Activated T-helper 2 cell treated with anti-CD3 and anti-CD28 coated beads, Interferon-gamma antibody, Interleukin-2, Interleukin-4, amounts not matched to agents 10 μg/mL and 5 μg/mL and 100 μg/mL, durations not matched to agents 14 hours and 24 hours and 36 hours (primary cell): ENCODE measurements around the gene CPOX. TPM values are rescaled to one million over a fixed set of nuclear protein-coding genes. Genes with fewer than 3 reads are reported as not detected.

Source experiments
- DNase-seq: peaks from one replicate; pipeline ENCODE4 v3.0.0; 2021; ENCODE audit warnings: low spot score
- H3K27ac Mint-ChIP-seq: one replicate; pipeline ENCODE4 v1.8.0; 2021; ENCODE audit warnings: mixed read lengths
- H3K27me3 Mint-ChIP-seq: one replicate; pipeline ENCODE4 v1.8.0; 2021; ENCODE audit warnings: low read depth, mixed read lengths
- H3K36me3 Mint-ChIP-seq: one replicate; pipeline ENCODE4 v1.8.0; 2021; ENCODE audit warnings: low read depth, mixed read lengths
- H3K4me1 Mint-ChIP-seq: one replicate; pipeline ENCODE4 v1.8.0; 2021; ENCODE audit warnings: low read depth, mixed read lengths
- H3K4me3 Mint-ChIP-seq: one replicate; pipeline ENCODE4 v1.8.0; 2021; ENCODE audit warnings: low read depth, mild to moderate bottlenecking, moderate library complexity, mixed read lengths
- H3K9me3 Mint-ChIP-seq: one replicate; pipeline ENCODE4 v1.8.0; 2021; ENCODE audit warnings: mixed read lengths
- intact Hi-C: fragments of 100-400 bp; cut with micrococcal nuclease; formaldehyde crosslinking; loops from one replicate; pipeline ENCODE4 v1.15.1; 2023
- total RNA-seq: library from RNA; stranded (reverse); gene quantifications from 2 replicates; pipeline ENCODE4 v1.2.3, GENCODE V29; 2022

Gene CPOX
- total RNA-seq, 1 donor from 2014 or later: 48.4 TPM

DNA sequence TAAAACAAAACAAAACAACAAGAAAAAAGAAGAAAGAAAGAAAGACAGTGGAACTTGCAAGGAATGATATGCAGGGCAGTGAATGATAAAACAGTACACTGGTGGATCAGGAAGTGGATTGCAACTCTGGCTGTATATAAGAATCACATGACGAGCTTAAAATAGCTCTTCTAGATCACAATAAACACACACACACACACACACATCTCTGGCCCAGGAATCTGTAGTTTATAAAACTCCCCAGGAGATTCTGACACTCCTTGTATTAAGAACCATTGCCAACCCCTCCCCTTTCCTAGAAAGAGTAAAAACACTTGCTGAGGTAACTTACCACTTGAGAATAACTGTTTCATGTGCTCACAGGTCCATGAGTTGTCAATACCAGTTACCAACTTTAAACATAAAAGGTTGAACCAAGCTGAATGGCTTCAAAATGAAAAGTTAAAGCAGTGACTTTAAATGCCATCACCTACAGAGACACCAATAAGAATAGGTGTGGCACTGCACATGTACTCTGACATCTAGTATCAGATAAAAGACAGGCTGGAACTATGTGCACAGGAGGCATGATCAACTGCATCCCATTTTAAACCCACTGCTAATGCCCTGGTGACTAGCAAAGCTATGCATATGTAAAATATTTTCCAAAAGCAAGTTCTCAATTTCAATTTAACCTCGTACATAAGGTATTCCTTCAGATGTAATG lies 3.9 kb downstream of the CPOX start:
- peaks cover 48% of the 10 kb centered on the region for H3K4me1 Mint-ChIP-seq
- peaks cover 64% of the 10 kb centered on the region for H3K36me3 Mint-ChIP-seq
- no peak overlapping the region for H3K4me3 Mint-ChIP-seq
- H3K27me3 Mint-ChIP-seq: no peaks in the 10 kb centered on the region
- no peak overlapping the region for H3K27ac Mint-ChIP-seq
- no peak for DNase-seq
- intact Hi-C loops: loop anchor here (5.0 to 10.0 kb wide), 4 partner anchors 195 to 405 kb away; partner anchors contain the start of gene DCBLD2
- H3K9me3 Mint-ChIP-seq: no peaks in the 10 kb centered on the region

- peaks cover 76% of the 10 kb centered on the region for H3K36me3 Mint-ChIP-seq
- H3K27me3 Mint-ChIP-seq: no peaks in the 10 kb centered on the region
- no peak overlapping the region for H3K27ac Mint-ChIP-seq
- intact Hi-C loops: no loop called here
- DNase-seq: no peak
- no peaks in the 10 kb centered on the region for H3K9me3 Mint-ChIP-seq
- no peak overlapping the region for H3K4me3 Mint-ChIP-seq
- H3K4me1 Mint-ChIP-seq: peaks cover 48% of the 10 kb centered on the region
Observed at GRCh38 chr3:98588065-98588464, 5.3 kb downstream of the CPOX start.

DNA sequence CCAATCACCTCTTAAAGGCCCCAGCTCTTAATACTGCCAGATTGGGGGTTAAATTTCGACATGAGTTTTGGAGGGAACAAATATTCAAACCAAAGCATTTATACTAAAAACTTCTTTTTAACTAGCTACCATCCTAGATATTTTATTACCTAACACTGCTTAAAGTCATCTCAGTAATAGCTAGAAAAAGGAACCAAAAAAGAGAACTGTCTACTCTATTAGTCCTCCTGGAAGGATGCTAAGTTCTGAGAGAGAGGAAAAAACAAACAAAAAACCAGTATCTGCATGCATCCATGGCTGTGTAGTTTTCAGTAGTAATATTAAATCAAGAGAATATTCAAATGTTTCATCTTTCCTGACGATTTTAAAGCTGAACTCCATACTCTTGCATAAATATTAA lies 5.8 kb downstream of the CPOX start:
- Mint-ChIP-seq H3K4me3 (no peak overlapping the region), H3K27ac (no peak overlapping the region), H3K36me3 (peaks cover 80% of the 10 kb centered on the region), H3K27me3 (no peaks in the 10 kb centered on the region), H3K9me3 (no peaks in the 10 kb centered on the region), H3K4me1 (peaks cover 49% of the 10 kb centered on the region)
- intact Hi-C loops: no loop called here
- DNase-seq: no peak

DNA sequence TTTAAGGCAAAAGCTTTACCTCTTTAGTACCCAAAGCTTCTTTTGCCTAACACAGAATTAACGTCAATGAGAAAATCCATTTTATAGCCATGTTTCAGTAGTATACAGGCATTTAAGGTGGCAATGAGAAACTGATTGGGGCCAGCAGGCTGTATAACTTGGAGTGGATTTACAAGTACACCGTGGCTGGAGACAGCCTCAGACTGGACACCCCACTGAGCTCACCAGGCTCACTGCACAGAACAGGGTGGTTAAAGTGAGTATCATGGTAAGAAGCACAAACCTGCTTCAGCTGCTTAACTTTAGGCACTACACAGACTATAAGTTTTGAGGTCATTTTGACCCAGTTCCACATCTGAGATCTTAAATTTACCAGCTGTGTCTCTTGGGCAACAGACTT lies 8.9 kb downstream of the CPOX start:
- peaks cover 43% of the 10 kb centered on the region for H3K4me1 Mint-ChIP-seq
- no peak for DNase-seq
- H3K36me3 Mint-ChIP-seq: peaks cover 84% of the 10 kb centered on the region
- no peaks in the 10 kb centered on the region for H3K27me3 Mint-ChIP-seq
- no peaks in the 10 kb centered on the region for H3K9me3 Mint-ChIP-seq
- no peak overlapping the region for H3K27ac Mint-ChIP-seq
- H3K4me3 Mint-ChIP-seq: no peak overlapping the region
- intact Hi-C loops: no loop called here

GRCh38 chr3:98583766-98584165 lies 9.6 kb downstream of the CPOX start:
- intact Hi-C loops: no loop called here
- DNase-seq: no peak
- Mint-ChIP-seq H3K9me3 (no peaks in the 10 kb centered on the region), H3K27me3 (no peaks in the 10 kb centered on the region), H3K27ac (no peak overlapping the region), H3K36me3 (peaks cover 82% of the 10 kb centered on the region), H3K4me3 (no peak overlapping the region), H3K4me1 (peaks cover 40% of the 10 kb centered on the region)

DNA sequence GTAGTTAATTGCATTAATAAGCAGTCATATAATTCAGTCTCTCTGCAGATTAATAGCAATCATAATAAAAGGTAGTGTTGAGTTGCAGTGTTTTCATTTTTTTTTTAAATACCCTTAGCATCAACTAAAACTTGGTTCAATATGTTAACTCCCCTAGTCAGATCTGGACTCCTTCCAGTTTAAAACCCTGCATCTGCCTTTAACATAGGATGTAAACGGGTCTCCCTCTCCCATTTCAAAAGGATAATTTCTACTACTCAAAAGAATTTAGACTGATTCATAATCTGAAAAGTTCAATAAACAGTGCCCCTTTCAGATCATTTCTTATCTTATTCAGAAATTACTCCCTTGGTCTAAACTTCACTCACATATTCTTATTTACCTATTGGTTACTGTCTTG lies 11.4 kb downstream of the CPOX start:
- Mint-ChIP-seq H3K9me3 (no peaks in the 10 kb centered on the region), H3K4me3 (no peak overlapping the region), H3K27ac (no peak overlapping the region), H3K27me3 (no peaks in the 10 kb centered on the region), H3K4me1 (peaks cover 51% of the 10 kb centered on the region), H3K36me3 (peaks cover 87% of the 10 kb centered on the region)
- intact Hi-C loops: no loop called here
- no peak for DNase-seq

DNA sequence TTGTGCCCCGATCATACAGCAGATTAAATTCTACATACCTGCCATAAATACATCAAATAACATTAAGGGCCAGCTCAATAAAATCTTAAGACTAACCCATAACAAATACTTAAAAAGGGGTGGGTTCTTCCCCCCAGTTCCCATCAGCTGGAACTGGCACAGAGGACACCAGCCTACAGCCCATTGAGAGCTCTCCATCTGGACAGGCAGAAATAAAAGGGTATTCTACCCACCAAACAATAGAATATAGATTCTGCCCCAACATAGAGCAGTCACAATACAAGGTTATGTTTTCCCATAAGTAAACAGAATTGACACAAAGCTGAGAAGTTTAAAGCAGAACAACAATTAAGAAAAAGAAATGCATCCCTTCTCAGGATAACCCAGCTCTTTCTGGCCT lies 11.9 kb downstream of the CPOX start:
- no peak for DNase-seq
- Mint-ChIP-seq H3K9me3 (no peaks in the 10 kb centered on the region), H3K27ac (no peak overlapping the region), H3K4me3 (no peak overlapping the region), H3K27me3 (no peaks in the 10 kb centered on the region), H3K4me1 (peaks cover 55% of the 10 kb centered on the region), H3K36me3 (peaks cover 90% of the 10 kb centered on the region)
- intact Hi-C loops: no loop called here

DNA sequence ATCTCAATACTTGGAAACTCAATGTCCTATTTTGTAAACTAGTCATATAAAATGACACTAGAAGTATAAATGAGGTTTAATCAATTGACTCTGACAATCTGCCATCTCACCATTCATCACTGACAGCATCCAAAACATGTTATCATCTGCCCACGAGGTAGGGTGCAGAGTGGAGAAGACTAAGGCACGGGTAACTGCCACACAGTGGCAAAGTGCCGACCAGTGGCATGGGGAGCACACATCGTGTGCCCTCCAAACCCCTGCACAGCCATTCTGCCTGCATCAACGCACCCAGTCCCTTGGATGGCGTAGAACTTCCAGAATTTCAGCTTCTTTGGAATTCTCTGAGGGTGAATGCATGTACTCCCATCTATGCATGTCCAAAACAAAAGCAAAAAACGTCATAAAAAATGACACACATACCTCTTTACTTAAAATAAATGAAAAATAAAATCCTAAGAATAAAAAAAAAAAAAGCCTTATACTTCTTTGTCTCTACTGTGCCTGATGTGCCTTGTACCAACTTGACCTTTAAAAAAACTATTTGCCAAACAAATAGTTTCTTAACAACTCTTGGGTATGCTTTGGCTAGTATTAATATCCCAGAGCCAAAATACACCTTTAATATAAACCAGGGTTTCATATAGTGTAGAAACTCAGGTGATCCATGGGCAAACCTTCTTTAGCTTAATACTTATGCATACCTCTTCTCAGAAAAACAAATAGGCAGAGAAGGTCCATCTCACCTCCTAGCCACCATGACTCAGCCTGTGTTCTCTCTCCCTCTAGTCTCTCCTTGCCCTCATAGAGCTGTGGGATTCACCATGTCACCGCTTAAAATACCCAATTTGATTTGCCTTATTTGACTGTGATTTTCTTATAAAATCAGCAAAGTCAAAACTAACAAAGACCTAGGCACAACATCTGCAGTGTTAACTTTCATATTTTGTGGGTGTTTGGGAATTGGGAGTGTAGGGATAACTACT lies 12.7 kb downstream of the CPOX start:
- no peak for DNase-seq
- no peaks in the 10 kb centered on the region for H3K27me3 Mint-ChIP-seq
- H3K4me1 Mint-ChIP-seq: peaks cover 53% of the 10 kb centered on the region
- H3K27ac Mint-ChIP-seq: no peak overlapping the region
- H3K4me3 Mint-ChIP-seq: no peak overlapping the region
- H3K9me3 Mint-ChIP-seq: peaks cover 3% of the 10 kb centered on the region
- H3K36me3 Mint-ChIP-seq: peaks cover 88% of the 10 kb centered on the region
- intact Hi-C loops: no loop called here

- Mint-ChIP-seq H3K9me3 (peaks cover 3% of the 10 kb centered on the region), H3K4me3 (no peak overlapping the region), H3K4me1 (peaks cover 60% of the 10 kb centered on the region), H3K36me3 (peaks cover 71% of the 10 kb centered on the region), H3K27me3 (no peaks in the 10 kb centered on the region), H3K27ac (peak overlapping the region; percentile 55)
- no peak for DNase-seq
- intact Hi-C loops: no loop called here
Observed at GRCh38 chr3:98577178-98577895, 16.1 kb downstream of the CPOX start.

DNA sequence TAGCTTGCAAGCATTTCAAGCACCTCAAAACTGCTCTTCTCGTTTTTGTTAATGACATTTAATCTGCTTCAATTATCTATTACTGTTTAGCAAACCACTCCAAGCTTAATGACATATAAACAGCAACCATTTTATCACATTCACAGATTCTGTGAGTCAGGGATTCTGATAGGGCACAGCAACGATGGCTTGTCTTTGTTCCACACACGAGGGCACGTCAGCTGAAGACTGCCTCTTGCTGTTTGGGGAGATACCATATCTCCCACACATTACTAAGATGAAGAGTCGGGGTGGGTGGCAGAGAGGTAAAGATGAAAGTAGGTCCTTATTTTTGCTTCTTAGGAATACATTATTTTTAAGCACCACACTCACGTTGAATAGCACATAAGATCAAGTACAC lies 19.3 kb downstream of the CPOX start:
- Mint-ChIP-seq H3K4me1 (peaks cover 60% of the 10 kb centered on the region), H3K27ac (peak overlapping the region; percentile 80), H3K27me3 (no peaks in the 10 kb centered on the region), H3K9me3 (peaks cover 10% of the 10 kb centered on the region), H3K36me3 (peaks cover 50% of the 10 kb centered on the region), H3K4me3 (peak overlapping the region; percentile 37)
- DNase-seq: no peak
- intact Hi-C loops: loop anchor here (1.0 to 5.0 kb wide), 3 partner anchors 9 to 247 kb away; no protein-coding TSS in a partner anchor

- no peak for DNase-seq
- Mint-ChIP-seq H3K27ac (peak overlapping the region; percentile 71), H3K4me1 (peaks cover 57% of the 10 kb centered on the region), H3K27me3 (no peaks in the 10 kb centered on the region), H3K4me3 (peak overlapping the region; percentile 47), H3K36me3 (peaks cover 47% of the 10 kb centered on the region), H3K9me3 (peaks cover 17% of the 10 kb centered on the region)
- intact Hi-C loops: loop anchor here (2.0 to 5.0 kb wide), 4 partner anchors 20 to 534 kb away; partner anchors contain the start of gene CPOX
Observed at GRCh38 chr3:98573181-98573728, 20.2 kb downstream of the CPOX start.

DNA sequence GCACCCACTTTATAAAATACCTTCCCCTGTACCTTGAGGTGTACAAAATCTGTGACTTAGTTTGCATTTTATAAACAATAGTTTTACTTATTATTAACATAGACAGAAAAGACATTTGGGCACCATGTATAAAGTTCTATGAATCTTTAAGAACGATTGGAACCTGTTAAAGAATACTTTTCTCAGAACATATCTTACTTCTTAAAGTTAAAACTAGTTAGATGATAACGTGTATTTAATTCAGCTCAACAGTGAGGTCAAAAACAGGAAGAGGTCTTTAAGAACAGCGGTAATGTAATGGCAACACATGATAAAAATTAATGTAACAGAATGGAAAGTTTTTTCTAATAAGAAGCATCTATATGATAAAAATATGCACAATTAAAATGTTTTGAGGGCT lies 25.0 kb downstream of the CPOX start:
- no peak overlapping the region for H3K4me3 Mint-ChIP-seq
- peak overlapping the region; percentile 42 for H3K27ac Mint-ChIP-seq
- H3K4me1 Mint-ChIP-seq: peaks cover 67% of the 10 kb centered on the region
- no peaks in the 10 kb centered on the region for H3K27me3 Mint-ChIP-seq
- H3K36me3 Mint-ChIP-seq: peaks cover 14% of the 10 kb centered on the region
- H3K9me3 Mint-ChIP-seq: peaks cover 18% of the 10 kb centered on the region
- intact Hi-C loops: no loop called here
- no peak for DNase-seq
